AG08395 (cell line): ENCODE data around the gene MYO7A.

Experiments
- DNase-seq: peaks from one replicate; pipeline ENCODE4 v3.0.0; 2012; ENCODE audit warnings: mixed read lengths, low spot score

MYO7A gene

GRCh38 chr11:77127920-77128691 lies at the start of gene MYO7A:
TSS of gene MYO7A (plus strand) at chr11:77128246. CDS start at chr11:77130635, 2,389 bp downstream.
- peak; percentile 36 for DNase-seq

- DNase-seq, result no peak
Observed at GRCh38 chr11:77079666-77080065, 48.4 kb upstream of the MYO7A start.

GRCh38 chr11:77080643-77081210 lies 47.3 kb upstream of the MYO7A start:
- DNase-seq, result peak; percentile 51

- DNase-seq, result no peak
Observed at GRCh38 chr11:77081381-77081851, 46.6 kb upstream of the MYO7A start.

- no peak for DNase-seq
Observed at GRCh38 chr11:77081976-77082836, 45.8 kb upstream of the MYO7A start.

- DNase-seq, result peak; percentile 72
Observed at GRCh38 chr11:77082838-77083565, 45.0 kb upstream of the MYO7A start.

GRCh38 chr11:77083566-77084245 lies 44.3 kb upstream of the MYO7A start:
- DNase-seq, result no peak

DNA sequence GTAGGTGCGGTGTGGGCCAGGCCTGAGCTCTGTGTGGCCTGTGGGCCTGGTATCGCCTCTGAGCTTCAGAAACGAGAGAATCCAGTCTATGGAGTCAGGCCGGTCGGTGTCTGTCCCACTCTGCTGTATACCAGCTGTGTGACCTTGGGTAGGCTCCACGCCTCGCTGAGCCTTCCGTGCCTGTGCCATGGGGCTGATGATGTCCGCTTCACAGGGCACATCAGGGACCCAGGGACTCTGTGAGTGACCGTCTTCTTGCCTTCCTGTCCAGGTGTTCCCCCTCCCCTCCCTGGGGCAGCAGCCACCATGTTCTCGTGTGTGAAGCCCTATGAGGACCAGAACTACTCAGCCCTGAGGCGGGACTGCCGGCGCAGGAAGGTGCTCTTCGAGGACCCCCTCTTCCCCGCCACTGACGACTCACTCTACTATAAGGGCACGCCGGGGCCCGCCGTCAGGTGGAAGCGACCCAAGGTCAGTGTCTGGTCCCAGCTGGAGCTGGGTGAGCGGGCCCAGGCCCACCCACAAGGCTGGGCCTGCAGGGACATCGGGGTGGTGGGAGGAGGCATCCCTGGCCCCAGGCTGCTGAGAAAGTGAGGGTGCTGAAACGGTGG lies 43.4 kb upstream of the MYO7A start:
- no peak for DNase-seq

DNA sequence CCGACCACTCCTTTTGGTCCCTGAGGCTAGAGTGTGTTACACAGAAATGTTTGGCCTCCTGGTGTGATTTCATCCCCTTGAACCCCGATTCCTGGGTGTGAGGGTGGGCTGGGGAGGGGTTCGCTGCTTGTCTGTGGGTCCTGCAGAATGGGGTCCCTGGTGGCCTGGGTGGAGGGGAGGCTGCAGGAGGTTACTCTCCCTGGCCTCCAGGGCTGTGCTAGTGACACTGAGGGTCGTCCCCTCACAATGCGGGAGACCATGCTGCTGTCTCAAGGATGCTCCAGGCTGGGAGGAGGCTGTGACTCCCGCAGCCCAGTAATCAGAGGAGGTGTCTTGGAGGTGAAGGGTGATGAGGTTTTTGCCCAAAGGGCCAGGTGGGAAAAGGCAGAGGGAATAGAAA lies 42.4 kb upstream of the MYO7A start:
- no peak for DNase-seq

GRCh38 chr11:77086521-77087472 lies 41.2 kb upstream of the MYO7A start:
- no peak for DNase-seq

GRCh38 chr11:77087723-77088225 lies 40.3 kb upstream of the MYO7A start:
- no peak for DNase-seq

DNA sequence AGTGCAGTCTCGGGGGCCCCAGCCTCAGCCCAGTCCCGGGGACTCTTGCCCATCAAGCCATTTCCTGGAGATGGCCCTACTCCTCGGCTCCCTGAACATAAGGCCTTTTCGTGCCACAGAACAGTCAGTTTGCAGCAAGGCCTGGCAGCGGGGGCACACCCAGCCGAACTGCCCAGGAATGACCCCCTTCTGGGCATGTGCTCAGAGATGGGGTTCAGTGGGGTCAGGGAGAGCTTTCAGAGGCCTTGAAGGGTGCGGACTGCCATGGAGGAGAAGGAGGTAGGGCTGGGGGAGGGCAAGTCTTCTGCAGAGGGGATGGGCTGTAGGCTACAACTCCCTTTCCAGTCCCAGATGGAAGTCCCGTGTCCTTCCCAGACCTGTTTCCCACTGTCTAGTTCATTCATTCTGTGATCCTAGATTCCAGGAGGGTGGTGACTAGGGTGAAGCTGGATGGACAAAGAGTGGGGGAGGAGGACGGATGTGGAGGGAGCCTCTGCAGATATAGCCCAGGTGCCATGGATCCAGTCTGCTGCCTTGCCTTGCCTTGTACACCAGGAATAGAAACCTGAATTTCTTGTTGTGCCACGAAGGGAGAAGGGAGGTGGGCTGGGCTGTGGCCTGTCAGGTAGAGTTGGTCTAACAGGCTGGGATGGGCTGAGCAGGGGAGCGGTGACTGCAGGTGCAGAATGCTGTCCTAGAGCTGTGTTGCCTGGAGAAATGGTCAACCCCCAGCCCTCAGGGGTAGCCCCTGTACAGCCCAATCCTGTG lies 39.6 kb upstream of the MYO7A start:
- DNase-seq, result no peak

DNA sequence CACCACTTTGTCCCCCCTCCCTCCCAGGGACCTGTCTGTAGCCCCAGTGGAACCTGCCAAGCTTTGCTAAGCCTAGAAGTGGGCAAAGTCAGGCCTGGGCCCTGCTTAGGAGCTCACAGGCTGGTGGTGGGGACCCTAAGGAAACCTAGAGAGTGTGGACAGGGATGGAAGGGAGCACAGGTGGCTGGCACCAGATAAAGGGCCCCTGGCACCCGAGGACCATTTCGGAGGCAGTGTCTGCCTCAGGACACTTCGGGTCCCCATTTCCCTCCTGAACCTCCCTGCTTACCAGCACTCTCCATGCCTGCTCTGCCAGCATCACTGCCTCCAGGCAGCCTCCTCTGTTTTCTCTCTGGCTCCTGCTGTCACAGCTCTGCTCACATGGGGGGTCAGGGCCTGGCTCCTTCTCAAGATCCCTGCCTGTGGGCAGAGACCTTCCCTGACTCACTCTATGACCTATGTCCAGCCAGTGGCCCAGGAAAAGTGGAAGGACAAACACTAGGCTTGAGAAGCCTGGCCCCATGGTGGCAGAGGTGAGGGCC lies 39.0 kb upstream of the MYO7A start:
- DNase-seq, result no peak

- DNase-seq, result no peak
Observed at GRCh38 chr11:77090046-77090372, 38.0 kb upstream of the MYO7A start.

- DNase-seq, result no peak
Observed at GRCh38 chr11:77090373-77091111, 37.5 kb upstream of the MYO7A start.

DNA sequence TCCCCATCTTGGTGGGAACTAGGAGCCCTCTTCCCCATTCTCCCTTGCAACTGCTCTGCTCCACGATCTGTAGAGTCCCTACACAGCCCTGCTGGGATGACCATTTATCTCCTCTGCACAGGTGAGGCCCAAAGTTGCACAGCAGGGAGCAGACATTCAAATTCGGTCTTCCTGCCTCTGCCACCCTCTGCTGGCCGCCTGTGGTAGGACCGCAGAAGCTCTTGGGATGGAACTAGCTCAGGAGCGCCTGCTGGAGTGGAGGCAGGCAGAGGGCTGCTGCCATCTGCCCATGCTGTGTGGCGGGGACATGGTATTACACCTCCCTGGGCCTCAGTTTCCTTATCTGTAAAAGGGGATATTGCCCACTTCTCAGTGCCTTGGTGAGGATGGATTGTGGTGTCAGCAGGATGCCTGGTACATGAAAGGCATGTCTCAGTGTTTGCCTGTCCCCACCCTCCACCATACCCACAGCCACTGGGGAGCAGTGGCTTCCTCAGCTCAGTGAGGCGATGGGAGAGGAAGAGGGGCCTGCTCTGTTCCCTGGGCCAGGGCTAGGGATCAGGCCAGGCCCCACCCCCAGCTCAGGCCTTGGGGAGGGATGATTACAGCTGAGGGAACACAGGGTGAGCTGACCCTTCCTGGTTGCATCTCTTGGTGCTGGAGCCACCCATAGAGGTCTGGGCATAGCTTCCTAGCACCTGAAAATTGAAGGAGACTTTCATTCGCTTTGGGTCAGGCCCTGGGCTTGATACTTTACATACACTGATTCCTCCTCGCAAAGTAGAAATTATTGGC lies 36.7 kb upstream of the MYO7A start:
- peak; percentile 90 for DNase-seq

DNA sequence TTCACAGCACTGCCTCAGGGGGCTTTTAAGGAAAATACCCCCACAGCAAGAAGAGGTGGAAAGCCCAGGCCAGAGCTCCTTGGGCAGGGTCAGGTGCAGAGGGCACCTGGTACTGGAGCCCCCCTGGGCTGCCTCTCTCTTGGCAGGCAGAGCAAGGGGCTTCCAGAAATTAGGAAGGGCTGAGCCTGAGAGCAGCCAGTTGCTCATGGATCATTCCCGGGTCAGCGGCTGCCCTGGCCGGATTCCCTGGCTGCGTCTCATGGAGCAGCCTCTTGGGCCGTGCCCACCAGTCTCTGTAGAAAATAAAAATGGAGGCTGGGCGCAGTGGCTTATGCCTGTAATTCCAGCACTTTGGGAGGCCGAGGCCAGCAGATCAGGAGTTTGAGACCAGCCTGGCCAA lies 35.7 kb upstream of the MYO7A start:
- no peak for DNase-seq
